Measurements from ENCODE around the gene KCTD8.

DNA sequence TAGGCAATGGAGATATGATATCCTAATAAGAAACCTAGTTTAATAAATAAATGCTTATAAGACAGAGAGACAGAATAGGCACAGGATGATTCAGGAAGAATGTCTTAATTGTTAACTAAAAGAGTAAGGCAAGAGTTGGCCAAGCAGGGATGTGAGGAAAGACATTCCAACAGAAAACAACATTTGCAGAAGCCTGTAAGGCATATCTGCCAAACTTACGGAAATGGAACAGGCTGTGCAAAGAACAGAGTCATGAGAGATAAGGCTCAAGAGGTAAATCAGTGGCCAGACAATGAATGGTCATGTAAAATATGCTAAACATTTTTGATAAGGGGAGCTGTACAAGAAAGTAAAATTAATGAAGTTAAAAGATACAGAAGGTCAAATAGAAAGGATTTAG lies 134.9 kb downstream of the KCTD8 start:
- TF ChIP-seq CTCF (IDR thresholded peaks at IDR 0.05), result no peak
- TF ChIP-seq EZH2 (IDR thresholded peaks at IDR 0.05), result no peak

Measured in neural progenitor cell (in vitro differentiated cells).